Endothelial cell of umbilical vein (primary cell): ENCODE measurements around the gene PEX7.

Source experiments
- CTCF ChIP-seq, 2 donors: IDR thresholded peaks; 1 replicate in 1 of 2; 2 replicates in 1 of 2; pipeline ENCODE4 v1.5.1; 2011; ENCODE audit warnings: low read length in 2 of 2, mild to moderate bottlenecking in 2 of 2, moderate library complexity in 2 of 2, control low read depth in 1 of 2, inconsistent platforms in 1 of 2, low read depth in 1 of 2; ENCODE audit not compliant: insufficient read depth in 1 of 2; ENCODE audit errors: extremely low read depth in 1 of 2
- EZH2 ChIP-seq: IDR thresholded peaks from 2 replicates; pipeline ENCODE4 v1.6.1; 2012; ENCODE audit warnings: borderline replicate concordance, low read depth, mild to moderate bottlenecking, moderate library complexity, low read length, inconsistent platforms; ENCODE audit not compliant: severe bottlenecking

- TF ChIP-seq CTCF (IDR thresholded peaks at IDR 0.05; ENCODE audit: extremely low read depth in 1 of 2, insufficient read depth in 1 of 2, low read depth in 1 of 2, low read length in 2 of 2) (no peak), EZH2 (no peak)
These were observed 34.7 kb upstream of the PEX7 start for GRCh38 chr6:136787726-136788068.
